H1 (cell line): ENCODE data around the gene SMYD1. TPM values are rescaled to one million over a fixed set of nuclear protein-coding genes. Genes with fewer than 3 reads are reported as not detected.

ENCODE experiments used
- CTCF ChIA-PET: fragments of 300-600 bp; sonication (Branson Sonifier 250); formaldehyde crosslinking; loops from one replicate; lab custom pipeline; 2021; ENCODE audit not compliant: partially characterized antibody; lab: Charles Lee
- POLR2A ChIA-PET: fragments of 300-600 bp; sonication (Branson Sonifier 250); formaldehyde crosslinking; loops from one replicate; lab custom pipeline; 2021; ENCODE audit warnings: inconsistent platforms; ENCODE audit not compliant: partially characterized antibody; lab: Charles Lee
- DNase-seq, 2 experiments: peaks; one replicate each; pipeline versions ENCODE4 v3.0.0 to v3.0.0-alpha.2; 2010 to 2022; ENCODE audit warnings: low spot score in 2 of 2, low read depth in 1 of 2, mixed read lengths in 1 of 2
- FAIRE-seq: peaks from 2 replicates; lab custom pipeline; 2011; peaks lifted over from hg19 to GRCh38; lab: Jason Lieb, UNC
- H2AFZ ChIP-seq: 2 replicates; pipeline ENCODE4 v1.8.1; 2012; ENCODE audit warnings: low read length, inconsistent platforms
- H2AK5ac ChIP-seq: 2 replicates; pipeline ENCODE4 v1.6.1; 2013; ENCODE audit warnings: low read depth, low read length
- H2BK120ac ChIP-seq: replicated peaks from 2 replicates; pipeline ENCODE3; 2013; ENCODE audit warnings: low read depth, low read length, inconsistent platforms
- H2BK12ac ChIP-seq: 2 replicates; pipeline ENCODE4 v1.6.1; 2013; ENCODE audit warnings: low read depth, low read length
- H2BK15ac ChIP-seq: 2 replicates; pipeline ENCODE4 v1.6.1; 2013; ENCODE audit warnings: low read length
- H2BK20ac ChIP-seq: 2 replicates; pipeline ENCODE4 v1.6.1; 2013; ENCODE audit warnings: low read length
- H2BK5ac ChIP-seq: 2 replicates; pipeline ENCODE4 v1.6.1; 2013; ENCODE audit warnings: low read depth, low read length
- H3K14ac ChIP-seq: 2 replicates; pipeline ENCODE4 v1.6.1; 2013; ENCODE audit warnings: inconsistent platforms; ENCODE audit not compliant: insufficient read length
- H3K18ac ChIP-seq: 2 replicates; pipeline ENCODE4 v1.6.1; 2013; ENCODE audit warnings: low read length; ENCODE audit errors: extremely low read depth
- H3K23ac ChIP-seq: 2 replicates; pipeline ENCODE4 v1.6.1; 2013; ENCODE audit warnings: inconsistent platforms; ENCODE audit not compliant: insufficient read length
- H3K23me2 ChIP-seq: 2 replicates; pipeline ENCODE4 v1.6.1; 2013; ENCODE audit warnings: low read depth, low read length
- H3K27ac ChIP-seq: 2 replicates; pipeline ENCODE4 v1.6.1; 2011; ENCODE audit warnings: low read depth, low read length, inconsistent platforms
- H3K27me3 ChIP-seq, 4 experiments: replicated peaks in 1 of 4; 1 replicate in 1 of 4; 2 replicates in 3 of 4; pipeline versions ENCODE4 v1.6.1 to v1.8.1; 2011 to 2013; ENCODE audit warnings: low read length in 3 of 4, mild to moderate bottlenecking in 3 of 4, inconsistent platforms in 2 of 4, mixed read lengths in 2 of 4, moderate library complexity in 1 of 4; ENCODE audit not compliant: control insufficient read depth in 3 of 4, insufficient read depth in 3 of 4; ENCODE audit errors: extremely low read depth in 1 of 4
- H3K36me3 ChIP-seq, 4 experiments: 2 replicates each; pipeline versions ENCODE4 v1.6.1 to v1.8.1; 2011 to 2013; ENCODE audit warnings: mild to moderate bottlenecking in 4 of 4, low read length in 3 of 4, moderate library complexity in 2 of 4, control low read depth in 1 of 4, inconsistent platforms in 1 of 4; ENCODE audit not compliant: insufficient read depth in 4 of 4, control insufficient read depth in 2 of 4
- H3K4ac ChIP-seq: replicated peaks from 2 replicates; pipeline ENCODE3; 2013; ENCODE audit warnings: low read length, low read depth, mixed read lengths, inconsistent platforms; ENCODE audit not compliant: insufficient read length
- H3K4me1 ChIP-seq, 4 experiments: replicated peaks in 1 of 4; 1 replicate in 1 of 4; 2 replicates in 3 of 4; pipeline versions ENCODE4 v1.6.1 to v1.8.1; 2011 to 2013; ENCODE audit warnings: low read length in 3 of 4, inconsistent platforms in 2 of 4, mixed read lengths in 1 of 4; ENCODE audit not compliant: insufficient read depth in 4 of 4, control insufficient read depth in 3 of 4
- H3K4me2 ChIP-seq, 2 experiments: 2 replicates each; pipeline versions ENCODE4 v1.6.1 to v1.8.1; 2011 to 2013; ENCODE audit warnings: low read depth in 2 of 2, low read length in 2 of 2, control low read depth in 1 of 2, inconsistent platforms in 1 of 2, mild to moderate bottlenecking in 1 of 2; ENCODE audit not compliant: insufficient read depth in 1 of 2
- H3K4me3 ChIP-seq, 4 experiments: fragments of 200-600, 300-600 bp in 1 of 4; sonication (generic), shearing (Covaris generic), sonication (Bioruptor Twin) in 1 of 4; 2 replicates each; pipeline versions ENCODE4 v1.5.1 to v1.8.1; 2011 to 2016; ENCODE audit warnings: low read length in 4 of 4, low read depth in 3 of 4, control low read depth in 2 of 4, inconsistent platforms in 2 of 4, mild to moderate bottlenecking in 2 of 4, mixed read lengths in 1 of 4, moderate library complexity in 1 of 4; ENCODE audit not compliant: insufficient read depth in 2 of 4; ENCODE audit errors: extremely low read depth in 1 of 4
- H3K56ac ChIP-seq: replicated peaks from 2 replicates; pipeline ENCODE3; 2013; ENCODE audit warnings: low read depth, mild to moderate bottlenecking, mixed read lengths, low read length, inconsistent platforms; ENCODE audit not compliant: insufficient read length
- H3K79me1 ChIP-seq: 2 replicates; pipeline ENCODE4 v1.6.1; 2013; ENCODE audit warnings: low read depth, low read length, control low read depth
- H3K79me2 ChIP-seq, 2 experiments: 2 replicates each; pipeline versions ENCODE4 v1.6.1 to v1.8.1; 2012 to 2013; ENCODE audit warnings: low read length in 2 of 2, mild to moderate bottlenecking in 2 of 2, inconsistent platforms in 1 of 2; ENCODE audit not compliant: insufficient read depth in 2 of 2, control insufficient read depth in 1 of 2
- H3K9ac ChIP-seq, 4 experiments: replicated peaks in 1 of 4; 1 replicate in 1 of 4; 2 replicates in 3 of 4; pipeline versions ENCODE4 v1.6.1 to v1.8.1; 2011 to 2013; ENCODE audit warnings: low read depth in 3 of 4, low read length in 3 of 4, control low read depth in 2 of 4, mild to moderate bottlenecking in 2 of 4, moderate library complexity in 2 of 4, inconsistent platforms in 1 of 4; ENCODE audit errors: extremely low read depth in 1 of 4
- H3K9me3 ChIP-seq, 2 experiments: 2 replicates each; pipeline versions ENCODE4 v1.6.1 to v1.8.1; 2012 to 2013; ENCODE audit warnings: mild to moderate bottlenecking in 2 of 2, moderate library complexity in 2 of 2, control low read depth in 1 of 2, inconsistent platforms in 1 of 2, low read depth in 1 of 2, low read length in 1 of 2, mixed read lengths in 1 of 2; ENCODE audit not compliant: insufficient read depth in 2 of 2
- H4K20me1 ChIP-seq, 2 experiments: replicated peaks in 1 of 2; 2 replicates each; pipeline versions ENCODE3 to v1.8.1; 2011 to 2013; ENCODE audit warnings: inconsistent platforms in 2 of 2, low read length in 2 of 2, mild to moderate bottlenecking in 1 of 2; ENCODE audit not compliant: insufficient read depth in 2 of 2, control insufficient read depth in 1 of 2
- H4K5ac ChIP-seq: 2 replicates; pipeline ENCODE4 v1.6.1; 2013; ENCODE audit warnings: low read length, low read depth, mixed read lengths, inconsistent platforms; ENCODE audit not compliant: insufficient read length
- H4K8ac ChIP-seq: 2 replicates; pipeline ENCODE4 v1.8.0; 2013; ENCODE audit warnings: mild to moderate bottlenecking, moderate library complexity, low read length, inconsistent platforms; ENCODE audit not compliant: insufficient read depth; ENCODE audit errors: extremely low read depth
- H4K91ac ChIP-seq: replicated peaks from 2 replicates; pipeline ENCODE3; 2013; ENCODE audit warnings: low read length, mixed read lengths, inconsistent platforms; ENCODE audit not compliant: insufficient read length
- CTBP2 ChIP-seq: IDR thresholded peaks from 2 replicates; pipeline ENCODE4 v1.7.0; 2011; ENCODE audit warnings: borderline replicate concordance, mild to moderate bottlenecking, moderate library complexity, mixed read lengths, low read length; ENCODE audit not compliant: insufficient read depth, insufficient read length
- EGR1 ChIP-seq: IDR thresholded peaks from 2 replicates; pipeline ENCODE4 v1.6.1; 2011; ENCODE audit warnings: low read depth, low read length, borderline replicate concordance
- NANOG ChIP-seq: IDR thresholded peaks from 2 replicates; pipeline ENCODE4 v1.6.1; 2011; ENCODE audit warnings: low read length, low read depth, mild to moderate bottlenecking, inconsistent platforms; ENCODE audit not compliant: insufficient read depth, poor library complexity, severe bottlenecking
- PHF8 ChIP-seq: fragments of 200-600 bp; sonication (generic); conservative IDR thresholded peaks from 2 replicates; pipeline ENCODE4 v1.7.1; 2012; ENCODE audit warnings: low read depth, mild to moderate bottlenecking, inconsistent platforms, low read length, moderate library complexity
- POLR2A ChIP-seq, 2 experiments: IDR thresholded peaks; 1 replicate in 1 of 2; 2 replicates in 1 of 2; pipeline ENCODE4 v1.6.1; 2011; ENCODE audit warnings: low read depth in 2 of 2, low read length in 2 of 2, mild to moderate bottlenecking in 2 of 2; ENCODE audit errors: control extremely low read depth in 1 of 2
- POLR2AphosphoS5 ChIP-seq: IDR thresholded peaks from 2 replicates; pipeline ENCODE4 v1.6.1; 2011; ENCODE audit warnings: low read depth, low read length
- RBBP5 ChIP-seq: IDR thresholded peaks from 2 replicates; pipeline ENCODE4 v1.7.1; 2012; ENCODE audit warnings: low read depth, mild to moderate bottlenecking, inconsistent platforms, low read length, moderate library complexity, borderline replicate concordance
- RFX5 ChIP-seq: IDR thresholded peaks from 2 replicates; pipeline ENCODE4 v1.6.1; 2011; ENCODE audit warnings: low read depth, low read length, improper control_type of control experiment, borderline replicate concordance
- SIX5 ChIP-seq: IDR thresholded peaks from 2 replicates; pipeline ENCODE4 v1.6.1; 2011; ENCODE audit warnings: mild to moderate bottlenecking, low read depth, low read length
- SP4 ChIP-seq: IDR thresholded peaks from 2 replicates; pipeline ENCODE4 v1.6.1; 2012; ENCODE audit warnings: low read length, inconsistent platforms
- SUZ12 ChIP-seq: fragments of 200-600 bp; sonication (generic); IDR thresholded peaks from 2 replicates; pipeline ENCODE4 v1.6.1; 2012; ENCODE audit warnings: mild to moderate bottlenecking, inconsistent platforms, low read length, moderate library complexity, mixed read lengths
- TBP ChIP-seq: IDR thresholded peaks from 2 replicates; pipeline ENCODE4 v1.6.1; 2011; ENCODE audit warnings: low read depth, low read length, improper control_type of control experiment
- TCF12 ChIP-seq: IDR thresholded peaks from 2 replicates; pipeline ENCODE4 v1.6.1; 2011; ENCODE audit warnings: low read depth, mild to moderate bottlenecking, low read length
- ZNF274 ChIP-seq: IDR thresholded peaks from 2 replicates; pipeline ENCODE4 v1.7.0; 2012; ENCODE audit warnings: low read length, borderline replicate concordance; ENCODE audit errors: extremely low read depth
- WGBS, 2 experiments: shearing (Covaris generic) in 1 of 2; methylation state at CpG; one replicate each; pipeline versions ENCODE4 v1.1.6 to v1.1.7; 2013 to 2015; ENCODE audit warnings: low lambda C conversion rate in 2 of 2, mixed read lengths in 2 of 2, inconsistent platforms in 1 of 2, low coverage in 1 of 2, missing lambda C conversion rate in 1 of 2; ENCODE audit not compliant: insufficient replicate concordance in 2 of 2, insufficient coverage in 1 of 2, insufficient read length in 1 of 2; ENCODE audit errors: extremely low coverage in 1 of 2, missing lambda C conversion rate in 1 of 2; 5-methylcytosine and 5-hydroxymethylcytosine counted together
- polyA plus RNA-seq, 7 experiments: library from polyadenylated mRNA; depleted of rRNA in 3 of 7; stranded (reverse) in 5 of 7; unstranded in 2 of 7; fragments of >200 nt in 5 of 7; fragments of 200-250 nt in 2 of 7; gene quantifications; 1 replicate in 5 of 7; 2 replicates in 1 of 7; 4 replicates in 1 of 7; pipeline versions ENCODE4 v1.2.1 to v1.2.3, GENCODE V29; 2011 to 2013; ENCODE audit warnings: missing spikeins in 2 of 7, mixed read lengths in 2 of 7
- total RNA-seq: library from RNA; stranded (reverse); fragmentation: NEBNext Ultra II Directional; extraction: Animal tissue kit (Norgen Biotek cat#: 25700); gene quantifications from 2 replicates; pipeline ENCODE4 v1.2.1, GENCODE V29; 2021

Gene SMYD1
- total and polyA plus RNA-seq, 2 of the 8 experiments (the other 6 are each of a cell fraction or from before 2014, with no cell fraction given) = 0.06 TPM; not detected in 1

- no peaks in the 10 kb centered on the region for H3K79me1 ChIP-seq
- 84% methylated on average over 4 of the region's 4 CpGs; no CpG with 5 or more reads in 1 of the 2 experiments for WGBS, 2 experiments
- FAIRE-seq (no peak), DNase-seq (no peak)
- no peak overlapping the region for H3K56ac ChIP-seq
- no peak overlapping the region for H2BK20ac ChIP-seq
- no peak overlapping the region for H4K91ac ChIP-seq
- no peaks in the 10 kb centered on the region for H3K23me2 ChIP-seq
- ChIA-PET CTCF (no interaction called here), POLR2A (no interaction called here)
- H3K14ac ChIP-seq = no peak overlapping the region
- no peaks in the 10 kb centered on the region for H3K79me2 ChIP-seq
- H2BK120ac ChIP-seq = no peak overlapping the region
- no peak overlapping the region for H3K4ac ChIP-seq
- H4K8ac ChIP-seq = no peak overlapping the region
- H4K20me1 ChIP-seq = no peaks in the 10 kb centered on the region
- H3K9ac ChIP-seq = no peak overlapping the region
- no peak overlapping the region for H2AK5ac ChIP-seq
- no peaks in the 10 kb centered on the region for H3K27me3 ChIP-seq
- no peak overlapping the region for H3K23ac ChIP-seq
- no peak overlapping the region for H3K4me2 ChIP-seq
- H2AFZ ChIP-seq = no peak overlapping the region
- H2BK5ac ChIP-seq = no peak overlapping the region
- H4K5ac ChIP-seq = no peak overlapping the region
- H3K9me3 ChIP-seq = no peaks in the 10 kb centered on the region
- H3K4me3 ChIP-seq = no peak overlapping the region
- no peak overlapping the region for H3K27ac ChIP-seq
- no peak overlapping the region for H2BK15ac ChIP-seq
- H2BK12ac ChIP-seq = no peak overlapping the region
- no peaks in the 10 kb centered on the region for H3K36me3 ChIP-seq
- H3K18ac ChIP-seq = no peak overlapping the region
- H3K4me1 ChIP-seq = no peaks in the 10 kb centered on the region; a peak in 1 of 7 replicates
- TF ChIP-seq SUZ12 (no peak), EGR1 (no peak), PHF8 (no peak), TCF12 (no peak), CTBP2 (no peak), TBP (no peak), RBBP5 (no peak), SIX5 (no peak), ZNF274 (no peak), RFX5 (no peak), POLR2AphosphoS5 (no peak), POLR2A (IDR thresholded peaks at IDR 0.05; ENCODE audit: control extremely low read depth in 1 of 2, low read depth in 2 of 2, low read length in 2 of 2) (no peak), SP4 (no peak), NANOG (no peak)
Measured at GRCh38 chr2:88121678-88122077, 54.1 kb downstream of the SMYD1 start.
